MM.1S (cell line): ENCODE measurements around the gene XPNPEP2.

Experiments used
- DNase-seq: peaks from one replicate; pipeline ENCODE4 v3.0.0-alpha.2; 2015
- H2AFZ ChIP-seq: fragments of 300-600 bp; sonication (generic); 2 replicates; pipeline ENCODE4 v1.6.0; 2016; ENCODE audit warnings: antibody characterized with exemption, low read length
- H3F3A ChIP-seq: fragments of 300-600 bp; sonication (generic); 2 replicates; pipeline ENCODE4 v1.6.1; 2016; ENCODE audit warnings: mild to moderate bottlenecking, antibody characterized with exemption, low read length, moderate library complexity, mixed read lengths; ENCODE audit not compliant: insufficient read depth
- H3K27ac ChIP-seq: fragments of 300-600 bp; sonication (generic); 2 replicates; pipeline ENCODE4 v1.5.1; 2016; ENCODE audit warnings: mild to moderate bottlenecking, low read length
- H3K27me3 ChIP-seq: fragments of 300-600 bp; sonication (generic); replicated peaks from 2 replicates; pipeline ENCODE4 v1.6.0; 2016; ENCODE audit warnings: low read length; ENCODE audit not compliant: insufficient read depth
- H3K36me3 ChIP-seq: fragments of 300-600 bp; sonication (generic); replicated peaks from 2 replicates; pipeline ENCODE4 v1.6.1; 2016; ENCODE audit warnings: mild to moderate bottlenecking, low read length, mixed read lengths; ENCODE audit not compliant: insufficient read depth
- H3K4me1 ChIP-seq: fragments of 300-600 bp; sonication (generic); 2 replicates; pipeline ENCODE4 v1.6.1; 2016; ENCODE audit warnings: low read length, mixed read lengths
- H3K4me2 ChIP-seq: fragments of 300-600 bp; sonication (generic); 2 replicates; pipeline ENCODE4 v1.6.0; 2016; ENCODE audit warnings: low read depth, low read length
- H3K4me3 ChIP-seq: fragments of 300-600 bp; sonication (generic); 2 replicates; pipeline ENCODE4 v1.5.1; 2016; ENCODE audit warnings: low read length, mixed read lengths
- H3K79me2 ChIP-seq: fragments of 300-600 bp; sonication (generic); 2 replicates; pipeline ENCODE4 v1.6.1; 2016; ENCODE audit warnings: mixed run types, low read length, mixed read lengths
- H3K9ac ChIP-seq: fragments of 300-600 bp; sonication (generic); 2 replicates; pipeline ENCODE4 v1.6.1; 2016; ENCODE audit warnings: low read length, mixed read lengths
- H3K9me2 ChIP-seq: fragments of 300-600 bp; sonication (generic); replicated peaks from 2 replicates; pipeline ENCODE4 v1.6.1; 2016; ENCODE audit warnings: mild to moderate bottlenecking, low read length, mixed read lengths; ENCODE audit not compliant: insufficient read depth
- H3K9me3 ChIP-seq: fragments of 300-600 bp; sonication (generic); replicated peaks from 2 replicates; pipeline ENCODE4 v1.6.1; 2016; ENCODE audit warnings: mild to moderate bottlenecking, low read length, mixed read lengths; ENCODE audit not compliant: insufficient read depth
- H4K20me1 ChIP-seq: fragments of 300-600 bp; sonication (generic); 2 replicates; pipeline ENCODE4 v1.6.1; 2016; ENCODE audit warnings: mild to moderate bottlenecking, low read length, moderate library complexity, mixed read lengths; ENCODE audit not compliant: insufficient read depth
- CTCF ChIP-seq: fragments of 300-600 bp; sonication (generic); IDR thresholded peaks from 2 replicates; pipeline ENCODE4 v1.5.1; 2016; ENCODE audit warnings: antibody characterized with exemption, low read length, mixed read lengths
- EZH2 ChIP-seq: fragments of 300-600 bp; sonication (generic); optimal IDR thresholded peaks from 2 replicates; pipeline ENCODE3; 2017; ENCODE audit warnings: low read depth, mild to moderate bottlenecking, antibody characterized with exemption, low read length, mixed read lengths
- EZH2phosphoT487 ChIP-seq: fragments of 300-600 bp; sonication (generic); IDR thresholded peaks from 2 replicates; pipeline ENCODE4 v1.6.1; 2018; ENCODE audit warnings: antibody characterized with exemption, low read length

The XPNPEP2 gene

GRCh38 chrX:129696463-129697155 is 42.2 kb upstream of the XPNPEP2 start:
- no peaks in the 10 kb centered on the region for H3K9me3 ChIP-seq
- H4K20me1 ChIP-seq, result no peaks in the 10 kb centered on the region
- no peaks in the 10 kb centered on the region for H3F3A ChIP-seq
- no peak overlapping the region for H3K4me3 ChIP-seq
- H3K9ac ChIP-seq, result no peak overlapping the region
- H3K4me1 ChIP-seq, result no peaks in the 10 kb centered on the region
- no peaks in the 10 kb centered on the region for H3K79me2 ChIP-seq
- H3K36me3 ChIP-seq, result no peaks in the 10 kb centered on the region
- no peak for DNase-seq
- TF ChIP-seq EZH2phosphoT487, result no peak
- TF ChIP-seq EZH2, result no peak
- no peak for TF ChIP-seq CTCF
- no peak overlapping the region for H2AFZ ChIP-seq
- H3K27ac ChIP-seq, result no peak overlapping the region
- no peaks in the 10 kb centered on the region for H3K27me3 ChIP-seq
- no peaks in the 10 kb centered on the region for H3K9me2 ChIP-seq
- H3K4me2 ChIP-seq, result no peak overlapping the region

GRCh38 chrX:129697204-129697829 is 41.5 kb upstream of the XPNPEP2 start:
- H3F3A ChIP-seq, result no peaks in the 10 kb centered on the region
- H3K9ac ChIP-seq, result no peak overlapping the region
- no peak overlapping the region for H2AFZ ChIP-seq
- no peaks in the 10 kb centered on the region for H3K4me1 ChIP-seq
- TF ChIP-seq CTCF (no peak), EZH2phosphoT487 (no peak), EZH2 (no peak)
- H3K36me3 ChIP-seq, result no peaks in the 10 kb centered on the region
- no peaks in the 10 kb centered on the region for H4K20me1 ChIP-seq
- no peaks in the 10 kb centered on the region for H3K27me3 ChIP-seq
- H3K27ac ChIP-seq, result no peak overlapping the region
- DNase-seq, result no peak
- no peak overlapping the region for H3K4me2 ChIP-seq
- no peaks in the 10 kb centered on the region for H3K9me2 ChIP-seq
- H3K4me3 ChIP-seq, result no peak overlapping the region
- no peaks in the 10 kb centered on the region for H3K9me3 ChIP-seq
- no peaks in the 10 kb centered on the region for H3K79me2 ChIP-seq

GRCh38 chrX:129698150-129698549 is 40.6 kb upstream of the XPNPEP2 start:
- H3K9me3 ChIP-seq, result no peaks in the 10 kb centered on the region
- H4K20me1 ChIP-seq, result no peaks in the 10 kb centered on the region
- H3K27me3 ChIP-seq, result no peaks in the 10 kb centered on the region
- H3K4me3 ChIP-seq, result no peak overlapping the region
- no peaks in the 10 kb centered on the region for H3K79me2 ChIP-seq
- TF ChIP-seq CTCF (no peak), EZH2phosphoT487 (no peak), EZH2 (no peak)
- no peak overlapping the region for H3K9ac ChIP-seq
- no peaks in the 10 kb centered on the region for H3K4me1 ChIP-seq
- H2AFZ ChIP-seq, result no peak overlapping the region
- no peak overlapping the region for H3K27ac ChIP-seq
- no peaks in the 10 kb centered on the region for H3K9me2 ChIP-seq
- no peak overlapping the region for H3K4me2 ChIP-seq
- H3K36me3 ChIP-seq, result no peaks in the 10 kb centered on the region
- no peak for DNase-seq
- H3F3A ChIP-seq, result no peaks in the 10 kb centered on the region
